Upper lobe of right lung (tissue), 1 donor: ENCODE data around the gene MOGAT3. TPM values are rescaled to one million over a fixed set of nuclear protein-coding genes. Genes with fewer than 3 reads are reported as not detected.

ENCODE experiments used
- ATAC-seq: fragments of 200-7000 bp; cut with Tn5 transposase; one replicate; pipeline ENCODE4 v1.9.1; 2020; ENCODE audit warnings: mild to moderate bottlenecking, moderate library complexity
- DNase-seq: peaks from one replicate; pipeline ENCODE4 v3.0.0-alpha.2; 2020
- H3K27ac ChIP-seq: fragments of 200-600 bp; one replicate; pipeline ENCODE4 v1.8.0; 2022
- H3K27me3 ChIP-seq: fragments of 200-600 bp; one replicate; pipeline ENCODE4 v1.8.0; 2022; ENCODE audit warnings: mild to moderate bottlenecking
- H3K36me3 ChIP-seq: fragments of 200-600 bp; one replicate; pipeline ENCODE4 v1.8.0; 2022
- H3K4me1 ChIP-seq: fragments of 200-600 bp; one replicate; pipeline ENCODE4 v1.8.0; 2022
- H3K4me3 ChIP-seq: fragments of 200-600 bp; one replicate; pipeline ENCODE4 v1.8.0; 2022; ENCODE audit warnings: mild to moderate bottlenecking
- H3K9me3 ChIP-seq: fragments of 200-600 bp; one replicate; pipeline ENCODE4 v1.8.0; 2022
- intact Hi-C: fragments of 100-400 bp; cut with DNase I; formaldehyde crosslinking; loops from one replicate; pipeline ENCODE4 v1.11.0; 2022
- total RNA-seq: library from RNA; stranded (reverse); fragmentation: NEBNext Ultra II Directional; extraction: Animal tissue kit (Norgen Biotek cat#: 25700); gene quantifications from one replicate; pipeline ENCODE4 v1.2.1, GENCODE V29; 2021
- TF ChIP-seq, protein P1 (sequence below): fragments of 200-600 bp; IDR thresholded peaks from one replicate; pipeline ENCODE4 v1.8.0; 2022; ENCODE audit warnings: antibody characterized with exemption
- donor health status: DM: no; HTN: yes; CAD: no; lungs with severe emphysema.

Gene MOGAT3
- total RNA-seq, 1 donor from 2014 or later = not detected

DNA sequence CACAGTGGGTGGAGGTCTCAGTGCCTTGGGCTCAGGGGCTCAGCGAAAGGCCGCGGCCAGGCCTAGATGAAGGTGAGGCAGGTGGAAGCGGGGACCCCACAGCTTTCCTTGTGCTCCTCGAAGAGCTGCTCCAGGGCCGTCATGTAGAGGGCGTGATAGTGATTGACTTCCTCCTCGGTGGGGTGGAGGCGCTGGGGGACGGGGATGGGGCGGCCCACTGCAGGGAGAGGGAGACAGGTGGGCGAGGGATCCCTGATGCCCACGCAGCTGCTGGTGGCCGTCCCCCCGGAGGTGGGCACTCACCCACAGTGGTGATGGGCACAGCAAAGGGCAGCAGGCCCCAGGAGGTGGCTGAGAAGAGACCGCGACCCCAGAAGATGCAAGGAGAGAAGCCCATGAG lies 5.0 kb downstream of the MOGAT3 start:
- Histone ChIP-seq H3K27me3 (peaks cover 22% of the 10 kb centered on the region), H3K9me3 (no peaks in the 10 kb centered on the region), H3K27ac (no peak overlapping the region), H3K36me3 (no peaks in the 10 kb centered on the region), H3K4me1 (no peaks in the 10 kb centered on the region), H3K4me3 (no peak overlapping the region)
- intact Hi-C loops = no loop called here
- no peak for DNase-seq
- no peak for ATAC-seq
- TF ChIP-seq, protein P1, sequence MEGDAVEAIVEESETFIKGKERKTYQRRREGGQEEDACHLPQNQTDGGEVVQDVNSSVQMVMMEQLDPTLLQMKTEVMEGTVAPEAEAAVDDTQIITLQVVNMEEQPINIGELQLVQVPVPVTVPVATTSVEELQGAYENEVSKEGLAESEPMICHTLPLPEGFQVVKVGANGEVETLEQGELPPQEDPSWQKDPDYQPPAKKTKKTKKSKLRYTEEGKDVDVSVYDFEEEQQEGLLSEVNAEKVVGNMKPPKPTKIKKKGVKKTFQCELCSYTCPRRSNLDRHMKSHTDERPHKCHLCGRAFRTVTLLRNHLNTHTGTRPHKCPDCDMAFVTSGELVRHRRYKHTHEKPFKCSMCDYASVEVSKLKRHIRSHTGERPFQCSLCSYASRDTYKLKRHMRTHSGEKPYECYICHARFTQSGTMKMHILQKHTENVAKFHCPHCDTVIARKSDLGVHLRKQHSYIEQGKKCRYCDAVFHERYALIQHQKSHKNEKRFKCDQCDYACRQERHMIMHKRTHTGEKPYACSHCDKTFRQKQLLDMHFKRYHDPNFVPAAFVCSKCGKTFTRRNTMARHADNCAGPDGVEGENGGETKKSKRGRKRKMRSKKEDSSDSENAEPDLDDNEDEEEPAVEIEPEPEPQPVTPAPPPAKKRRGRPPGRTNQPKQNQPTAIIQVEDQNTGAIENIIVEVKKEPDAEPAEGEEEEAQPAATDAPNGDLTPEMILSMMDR = no peak

DNA sequence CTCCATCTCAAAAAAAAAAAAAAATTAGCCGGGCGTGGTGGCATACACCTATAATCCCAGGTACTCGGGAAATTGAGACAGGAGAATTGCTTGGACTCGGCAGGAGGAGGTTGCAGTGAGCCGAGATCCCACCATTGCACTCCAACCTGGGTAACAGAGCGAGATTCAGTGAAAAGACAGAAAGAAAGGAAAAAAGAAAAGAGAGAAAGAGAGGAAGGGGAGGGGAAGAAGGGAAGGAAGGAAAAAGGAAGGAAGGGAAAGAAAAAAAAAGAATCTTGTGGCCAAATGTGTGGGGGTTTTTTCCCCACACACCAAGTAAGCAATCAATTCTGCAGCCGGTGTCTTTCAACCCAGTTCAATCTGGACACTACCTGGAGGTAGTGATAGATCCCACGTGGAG lies 11.7 kb downstream of the MOGAT3 start:
- Histone ChIP-seq H3K36me3 (no peaks in the 10 kb centered on the region), H3K4me3 (no peak overlapping the region), H3K27ac (no peak overlapping the region), H3K27me3 (peaks cover 9% of the 10 kb centered on the region), H3K9me3 (no peaks in the 10 kb centered on the region), H3K4me1 (no peaks in the 10 kb centered on the region)
- DNase-seq (no peak), ATAC-seq (no peak)
- intact Hi-C loops = no loop called here
- TF ChIP-seq, protein P1 = no peak

DNA sequence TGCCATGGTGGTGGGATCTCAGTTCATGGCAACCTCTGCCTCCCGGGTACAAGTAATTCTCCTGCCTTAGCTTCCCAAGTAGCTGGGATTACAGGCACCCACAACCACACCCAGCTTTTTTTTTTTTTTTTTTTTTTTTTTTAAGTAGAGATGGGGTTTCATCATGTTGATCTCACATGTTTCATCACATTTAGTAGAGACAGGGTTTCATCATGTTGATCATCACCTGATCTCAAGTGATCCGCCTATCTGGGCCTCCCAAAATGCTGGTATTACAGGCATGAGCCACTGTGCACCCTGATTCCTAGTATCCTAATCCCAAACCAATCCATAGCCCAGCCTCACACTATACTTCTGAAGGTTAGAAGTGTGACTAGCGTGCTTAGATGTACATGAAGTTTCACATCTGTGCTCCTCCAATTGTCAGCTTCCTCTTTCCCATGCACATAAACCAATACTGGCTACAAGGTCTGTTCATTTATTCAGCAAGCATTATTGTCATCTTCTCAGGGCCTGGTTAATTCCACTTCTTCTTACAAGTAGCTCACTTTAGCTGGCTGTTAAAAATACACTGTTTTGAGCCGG lies 13.9 kb downstream of the MOGAT3 start:
- H3K9me3 ChIP-seq = no peaks in the 10 kb centered on the region
- intact Hi-C loops = no loop called here

DNA sequence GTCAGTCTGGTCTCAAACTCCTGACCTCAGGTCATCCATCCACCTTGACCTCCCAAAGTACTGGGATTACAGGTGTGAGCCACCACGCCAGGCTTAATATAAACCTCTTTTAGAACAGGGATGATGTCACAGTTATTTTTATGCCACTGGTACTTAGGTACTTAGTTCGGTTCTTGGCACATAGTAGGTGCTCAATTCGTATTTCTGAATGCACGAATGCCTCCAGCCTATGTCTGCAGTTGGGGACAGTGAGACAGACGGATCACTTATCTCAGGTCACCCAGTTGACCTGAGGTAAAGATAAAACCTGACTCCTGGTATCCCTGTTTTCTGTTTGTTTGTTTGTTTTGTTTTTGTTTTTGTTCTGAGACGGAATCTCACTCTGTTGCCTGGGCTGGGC lies 14.6 kb downstream of the MOGAT3 start:
- no peaks in the 10 kb centered on the region for H3K36me3 ChIP-seq
- intact Hi-C loops = no loop called here
- no peaks in the 10 kb centered on the region for H3K9me3 ChIP-seq
- TF ChIP-seq, protein P1 = no peak
- H3K4me1 ChIP-seq = no peaks in the 10 kb centered on the region
- H3K27me3 ChIP-seq = peaks cover 16% of the 10 kb centered on the region
- no peak for DNase-seq
- no peak overlapping the region for H3K4me3 ChIP-seq
- H3K27ac ChIP-seq = no peak overlapping the region
- ATAC-seq = no peak

More for the DNA sequence above, 13.9 kb downstream of the MOGAT3 start:
- TF ChIP-seq, protein P1 = no peak
- no peak for ATAC-seq
- no peaks in the 10 kb centered on the region for H3K36me3 ChIP-seq
- DNase-seq = no peak
- H3K27me3 ChIP-seq = peaks cover 9% of the 10 kb centered on the region
- H3K4me1 ChIP-seq = no peaks in the 10 kb centered on the region
- H3K27ac ChIP-seq = no peak overlapping the region
- H3K4me3 ChIP-seq = no peak overlapping the region

DNA sequence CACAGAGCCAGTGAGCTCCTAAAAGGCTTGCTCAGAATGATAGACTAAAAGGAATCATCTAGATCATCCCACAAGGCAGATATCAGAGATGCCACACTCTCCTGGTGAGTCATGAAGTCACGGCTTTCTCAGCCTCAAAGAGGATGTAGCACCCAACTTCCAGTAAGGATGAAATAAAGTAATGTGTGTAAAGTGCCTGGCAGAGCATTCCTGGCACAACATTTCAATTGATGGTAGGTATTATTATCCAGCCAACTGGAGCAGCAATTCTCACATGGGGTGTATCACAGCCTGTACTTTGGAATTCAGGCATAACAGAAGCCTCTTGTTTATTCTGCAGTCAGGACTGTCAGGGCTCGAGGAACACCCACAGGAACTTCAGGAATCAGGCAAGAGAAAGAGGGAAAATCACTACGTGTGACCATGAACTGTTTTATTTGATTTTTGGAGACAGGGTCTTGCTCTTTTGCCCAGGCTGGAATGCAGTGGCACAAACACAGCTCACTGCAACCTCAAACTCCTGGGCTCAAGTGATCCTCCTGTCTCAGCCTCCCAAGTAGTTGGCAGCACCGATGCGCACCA lies 15.5 kb downstream of the MOGAT3 start:
- H3K27ac ChIP-seq = no peak overlapping the region
- H3K27me3 ChIP-seq = peaks cover 25% of the 10 kb centered on the region
- no peaks in the 10 kb centered on the region for H3K4me1 ChIP-seq
- no peak overlapping the region for H3K4me3 ChIP-seq
- no peaks in the 10 kb centered on the region for H3K9me3 ChIP-seq
- intact Hi-C loops = no loop called here
- TF ChIP-seq, protein P1 = no peak
- no peak for DNase-seq
- ATAC-seq = no peak
- H3K36me3 ChIP-seq = no peaks in the 10 kb centered on the region
